ENCODE measurements around the gene WDR1.

Gene WDR1

GRCh38 chr4:10124167-10124930 is 7.8 kb upstream of the WDR1 start:
- H3K79me2 ChIP-seq (ENCODE audit: insufficient read depth, low read depth), result no peaks in the 10 kb centered on the region
- H3K27ac ChIP-seq, result no peak overlapping the region
- no peaks in the 10 kb centered on the region for H3K36me3 ChIP-seq (ENCODE audit: insufficient read depth)
- H3K9ac ChIP-seq, result no peak overlapping the region
- no peaks in the 10 kb centered on the region for H4K20me1 ChIP-seq (ENCODE audit: insufficient read depth)
- H3K4me2 ChIP-seq, result no peak overlapping the region
- no peaks in the 10 kb centered on the region for H3K27me3 ChIP-seq (ENCODE audit: insufficient read depth, low read depth)
- H3K4me3 ChIP-seq (IDR thresholded peaks at IDR 0.05; ENCODE audit: insufficient read depth, low read depth, low read length), result no peak overlapping the region
- TF ChIP-seq, protein P1, sequence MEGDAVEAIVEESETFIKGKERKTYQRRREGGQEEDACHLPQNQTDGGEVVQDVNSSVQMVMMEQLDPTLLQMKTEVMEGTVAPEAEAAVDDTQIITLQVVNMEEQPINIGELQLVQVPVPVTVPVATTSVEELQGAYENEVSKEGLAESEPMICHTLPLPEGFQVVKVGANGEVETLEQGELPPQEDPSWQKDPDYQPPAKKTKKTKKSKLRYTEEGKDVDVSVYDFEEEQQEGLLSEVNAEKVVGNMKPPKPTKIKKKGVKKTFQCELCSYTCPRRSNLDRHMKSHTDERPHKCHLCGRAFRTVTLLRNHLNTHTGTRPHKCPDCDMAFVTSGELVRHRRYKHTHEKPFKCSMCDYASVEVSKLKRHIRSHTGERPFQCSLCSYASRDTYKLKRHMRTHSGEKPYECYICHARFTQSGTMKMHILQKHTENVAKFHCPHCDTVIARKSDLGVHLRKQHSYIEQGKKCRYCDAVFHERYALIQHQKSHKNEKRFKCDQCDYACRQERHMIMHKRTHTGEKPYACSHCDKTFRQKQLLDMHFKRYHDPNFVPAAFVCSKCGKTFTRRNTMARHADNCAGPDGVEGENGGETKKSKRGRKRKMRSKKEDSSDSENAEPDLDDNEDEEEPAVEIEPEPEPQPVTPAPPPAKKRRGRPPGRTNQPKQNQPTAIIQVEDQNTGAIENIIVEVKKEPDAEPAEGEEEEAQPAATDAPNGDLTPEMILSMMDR (conservative IDR thresholded peaks at IDR 0.05; ENCODE audit: low read depth, low read length), result no peak
- H3K4me1 ChIP-seq (ENCODE audit: low read depth, poor library complexity, severe bottlenecking), result no peaks in the 10 kb centered on the region
- no peak overlapping the region for H2AFZ ChIP-seq (ENCODE audit: low read depth)

- Histone ChIP-seq H3K4me3 (IDR thresholded peaks at IDR 0.05; ENCODE audit: insufficient read depth, low read depth, low read length) (no peak overlapping the region), H3K4me1 (ENCODE audit: low read depth, poor library complexity, severe bottlenecking) (no peaks in the 10 kb centered on the region), H2AFZ (ENCODE audit: low read depth) (no peak overlapping the region), H3K27ac (no peak overlapping the region), H3K9ac (no peak overlapping the region), H4K20me1 (ENCODE audit: insufficient read depth) (no peaks in the 10 kb centered on the region), H3K79me2 (ENCODE audit: insufficient read depth, low read depth) (no peaks in the 10 kb centered on the region), H3K36me3 (ENCODE audit: insufficient read depth) (no peaks in the 10 kb centered on the region), H3K4me2 (no peak overlapping the region), H3K27me3 (ENCODE audit: insufficient read depth, low read depth) (no peaks in the 10 kb centered on the region)
- TF ChIP-seq, protein P1 (conservative IDR thresholded peaks at IDR 0.05; ENCODE audit: low read depth, low read length), result no peak
Measured at GRCh38 chr4:10123227-10124101, 6.9 kb upstream of the WDR1 start.

GRCh38 chr4:10122236-10122932 is 5.8 kb upstream of the WDR1 start:
- Histone ChIP-seq H2AFZ (ENCODE audit: low read depth) (no peak overlapping the region), H3K79me2 (ENCODE audit: insufficient read depth, low read depth) (no peaks in the 10 kb centered on the region), H3K27ac (no peak overlapping the region), H4K20me1 (ENCODE audit: insufficient read depth) (no peaks in the 10 kb centered on the region), H3K4me2 (no peak overlapping the region), H3K36me3 (ENCODE audit: insufficient read depth) (no peaks in the 10 kb centered on the region), H3K9ac (no peak overlapping the region), H3K4me1 (ENCODE audit: low read depth, poor library complexity, severe bottlenecking) (peaks cover 5% of the 10 kb centered on the region), H3K4me3 (IDR thresholded peaks at IDR 0.05; ENCODE audit: insufficient read depth, low read depth, low read length) (no peak overlapping the region), H3K27me3 (ENCODE audit: insufficient read depth, low read depth) (no peaks in the 10 kb centered on the region)
- TF ChIP-seq, protein P1 (conservative IDR thresholded peaks at IDR 0.05; ENCODE audit: low read depth, low read length), result no peak

DNA sequence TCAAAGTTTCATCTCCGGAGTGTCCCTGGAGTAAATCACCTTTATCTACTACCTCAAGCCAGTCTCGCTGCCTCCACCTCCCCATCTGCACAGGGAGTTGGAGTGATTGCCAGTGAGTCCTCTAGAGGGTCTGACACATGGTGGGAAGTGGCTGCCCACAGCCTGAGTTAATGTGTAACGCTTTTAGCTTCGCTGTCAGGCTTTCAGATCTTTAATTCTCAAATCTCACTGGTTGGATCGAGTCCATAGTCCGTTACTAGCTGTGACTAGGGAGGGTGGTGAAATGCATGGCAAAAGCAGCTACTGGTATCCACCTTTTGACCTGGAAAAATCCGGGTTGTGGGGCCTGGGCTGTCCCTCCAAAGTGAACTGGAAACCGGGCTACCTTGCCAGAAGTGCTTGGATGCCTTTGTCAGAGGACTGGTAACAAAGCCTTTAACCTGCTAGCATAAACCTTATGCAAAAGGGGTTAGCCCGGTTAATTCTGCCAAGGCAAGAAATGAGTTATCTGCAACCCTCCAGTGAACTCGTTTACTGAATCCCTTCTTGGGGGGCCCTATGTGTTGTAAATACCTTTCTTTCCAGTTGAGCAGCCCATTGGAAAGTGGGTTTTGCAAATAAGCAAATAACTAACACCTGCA is 5.1 kb upstream of the WDR1 start:
- Histone ChIP-seq H3K27me3 (ENCODE audit: insufficient read depth, low read depth) (no peaks in the 10 kb centered on the region), H3K9ac (no peak overlapping the region), H3K4me3 (IDR thresholded peaks at IDR 0.05; ENCODE audit: insufficient read depth, low read depth, low read length) (no peak overlapping the region), H4K20me1 (ENCODE audit: insufficient read depth) (no peaks in the 10 kb centered on the region), H3K4me2 (no peak overlapping the region), H3K36me3 (ENCODE audit: insufficient read depth) (no peaks in the 10 kb centered on the region), H2AFZ (ENCODE audit: low read depth) (no peak overlapping the region), H3K79me2 (ENCODE audit: insufficient read depth, low read depth) (no peaks in the 10 kb centered on the region), H3K27ac (no peak overlapping the region), H3K4me1 (ENCODE audit: low read depth, poor library complexity, severe bottlenecking) (peaks cover 5% of the 10 kb centered on the region)
- TF ChIP-seq, protein P1 (conservative IDR thresholded peaks at IDR 0.05; ENCODE audit: low read depth, low read length), result no peak
